ENCODE results near the gene ZIC1. TPM values are rescaled to one million over a fixed set of nuclear protein-coding genes. Genes with fewer than 3 reads are reported as not detected.

Gene ZIC1
- total and polyA plus RNA-seq, 2 donors (not counting 1 experiment from before 2014, with no cell fraction given), result not detected

- WGBS (ENCODE audit: insufficient coverage), result 22% methylated on average over 9 of the region's 31 CpGs
- Histone ChIP-seq H3K27me3 (replicated peaks in 1 of 4; ENCODE audit: control extremely low read depth in 1 of 4, control insufficient read depth in 3 of 4, insufficient read depth in 4 of 4, low read length in 3 of 4) (peaks cover 0 to 84% (median 38%) of the 10 kb centered on the region in 4 experiments), H3K4me3 (ENCODE audit: control extremely low read depth in 1 of 5, extremely low read depth in 1 of 5, insufficient read depth in 1 of 5, low read depth in 2 of 5, low read length in 4 of 5) (no peak overlapping the region), H3K27ac (ENCODE audit: low read length in 2 of 2) (no peak overlapping the region), H4K20me1 (ENCODE audit: control insufficient read depth, insufficient read depth, low read length, poor library complexity, severe bottlenecking) (no peaks in the 10 kb centered on the region), H3K79me2 (ENCODE audit: control insufficient read depth, insufficient read depth, low read length) (no peaks in the 10 kb centered on the region), H3K4me1 (ENCODE audit: control insufficient read depth in 2 of 2, insufficient read depth in 2 of 2, low read length in 2 of 2) (no peaks in the 10 kb centered on the region), H3K9ac (ENCODE audit: low read length) (no peak overlapping the region), H3K4me2 (replicated peaks; ENCODE audit: low read depth, low read length, poor library complexity, severe bottlenecking) (no peak overlapping the region), H2AFZ (ENCODE audit: insufficient read depth, low read depth, low read length, poor library complexity, severe bottlenecking) (no peak overlapping the region), H3K36me3 (replicated peaks in 1 of 2; ENCODE audit: control extremely low read depth in 1 of 2, control insufficient read depth in 1 of 2, extremely low read depth in 1 of 2, insufficient read depth in 2 of 2, low read length in 1 of 2) (no peaks in the 10 kb centered on the region), H3K9me3 (ENCODE audit: control extremely low read depth in 1 of 3, control insufficient read depth in 2 of 3, insufficient read depth in 1 of 3, low read length in 2 of 3) (peaks cover 1 to 74% (median 3%) of the 10 kb centered on the region in 3 donors)
- TF ChIP-seq EZH2 (IDR thresholded peaks at IDR 0.05; ENCODE audit: borderline replicate concordance, insufficient read depth, low read depth, low read length, poor library complexity, severe bottlenecking), result no peak
- TF ChIP-seq CTCF (IDR thresholded peaks at IDR 0.05), result no peak
- no peak for ATAC-seq (ENCODE audit: low read depth)
- H3K9me3 Mint-ChIP-seq (ENCODE audit: insufficient read depth), result no peaks in the 10 kb centered on the region
- CTCF ChIA-PET, result no interaction called here
- no peak overlapping the region for H3K27ac Mint-ChIP-seq
- peaks cover 1% of the 10 kb centered on the region for H3K4me1 Mint-ChIP-seq
- peaks cover 62% of the 10 kb centered on the region for H3K27me3 Mint-ChIP-seq
- intact Hi-C loops (cut with micrococcal nuclease), result no loop called here
- H3K4me3 Mint-ChIP-seq, result no peak overlapping the region
- DNase-seq, result no peak
- POLR2A ChIA-PET, result no interaction called here
These were observed 15.0 kb upstream of the ZIC1 start for GRCh38 chr3:147393943-147394883.

- Histone ChIP-seq H3K4me3 (ENCODE audit: control extremely low read depth in 1 of 5, extremely low read depth in 1 of 5, insufficient read depth in 1 of 5, low read depth in 2 of 5, low read length in 4 of 5) (no peak overlapping the region), H3K9ac (ENCODE audit: low read length) (no peak overlapping the region), H3K27me3 (replicated peaks in 1 of 4; ENCODE audit: control extremely low read depth in 1 of 4, control insufficient read depth in 3 of 4, insufficient read depth in 4 of 4, low read length in 3 of 4) (peaks cover 0 to 79% (median 34%) of the 10 kb centered on the region in 4 experiments), H3K4me2 (replicated peaks; ENCODE audit: low read depth, low read length, poor library complexity, severe bottlenecking) (no peak overlapping the region), H3K36me3 (replicated peaks in 1 of 2; ENCODE audit: control extremely low read depth in 1 of 2, control insufficient read depth in 1 of 2, extremely low read depth in 1 of 2, insufficient read depth in 2 of 2, low read length in 1 of 2) (no peaks in the 10 kb centered on the region), H2AFZ (ENCODE audit: insufficient read depth, low read depth, low read length, poor library complexity, severe bottlenecking) (no peak overlapping the region), H3K4me1 (ENCODE audit: control insufficient read depth in 2 of 2, insufficient read depth in 2 of 2, low read length in 2 of 2) (no peaks in the 10 kb centered on the region), H3K79me2 (ENCODE audit: control insufficient read depth, insufficient read depth, low read length) (no peaks in the 10 kb centered on the region), H4K20me1 (ENCODE audit: control insufficient read depth, insufficient read depth, low read length, poor library complexity, severe bottlenecking) (no peaks in the 10 kb centered on the region), H3K27ac (ENCODE audit: low read length in 2 of 2) (no peak overlapping the region), H3K9me3 (ENCODE audit: control extremely low read depth in 1 of 3, control insufficient read depth in 2 of 3, insufficient read depth in 1 of 3, low read length in 2 of 3) (peaks cover 1 to 71% (median 2%) of the 10 kb centered on the region in 3 donors)
- ATAC-seq (ENCODE audit: low read depth), result no peak
- no peaks in the 10 kb centered on the region for H3K9me3 Mint-ChIP-seq (ENCODE audit: insufficient read depth)
- no peak for DNase-seq
- no peak overlapping the region for H3K4me3 Mint-ChIP-seq
- ChIA-PET POLR2A (no interaction called here), CTCF (no interaction called here)
- H3K27ac Mint-ChIP-seq, result no peak overlapping the region
- TF ChIP-seq CTCF (IDR thresholded peaks at IDR 0.05) (no peak), EZH2 (IDR thresholded peaks at IDR 0.05; ENCODE audit: borderline replicate concordance, insufficient read depth, low read depth, low read length, poor library complexity, severe bottlenecking) (no peak)
- no CpG with 5 or more reads among the region's 5 CpGs for WGBS (ENCODE audit: insufficient coverage)
- intact Hi-C loops (cut with micrococcal nuclease), result no loop called here
- peaks cover 1% of the 10 kb centered on the region for H3K4me1 Mint-ChIP-seq
- peaks cover 63% of the 10 kb centered on the region for H3K27me3 Mint-ChIP-seq
These were observed 14.3 kb upstream of the ZIC1 start for GRCh38 chr3:147394884-147395225.

Data from B cell (primary cell).